ENCODE results near the gene FOS.

Gene FOS

DNA sequence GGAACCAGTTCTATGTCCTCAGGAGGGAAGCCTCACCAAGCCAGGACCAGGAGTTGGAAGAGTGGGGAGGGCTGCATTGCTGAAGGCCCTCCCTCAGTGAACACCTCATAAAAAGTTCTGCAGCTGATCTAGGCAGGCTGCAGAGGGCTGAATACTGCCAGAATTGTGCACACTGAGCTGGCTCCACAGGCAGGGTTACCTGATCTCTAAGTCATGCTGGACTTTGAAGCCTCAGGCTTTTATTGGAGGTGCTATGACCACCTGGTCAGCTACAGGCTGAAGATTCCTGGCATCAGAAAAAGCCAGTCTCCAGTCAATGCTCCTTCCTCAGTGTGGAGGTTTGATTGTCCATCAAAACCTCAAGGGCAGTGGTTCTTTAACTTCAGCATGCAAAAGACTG lies 39.7 kb downstream of the FOS start:
- no peaks in the 10 kb centered on the region for H3K36me3 ChIP-seq
- no peaks in the 10 kb centered on the region for H3K27me3 ChIP-seq (ENCODE audit: insufficient read depth, low read depth, severe bottlenecking)
- TF ChIP-seq, protein P1, sequence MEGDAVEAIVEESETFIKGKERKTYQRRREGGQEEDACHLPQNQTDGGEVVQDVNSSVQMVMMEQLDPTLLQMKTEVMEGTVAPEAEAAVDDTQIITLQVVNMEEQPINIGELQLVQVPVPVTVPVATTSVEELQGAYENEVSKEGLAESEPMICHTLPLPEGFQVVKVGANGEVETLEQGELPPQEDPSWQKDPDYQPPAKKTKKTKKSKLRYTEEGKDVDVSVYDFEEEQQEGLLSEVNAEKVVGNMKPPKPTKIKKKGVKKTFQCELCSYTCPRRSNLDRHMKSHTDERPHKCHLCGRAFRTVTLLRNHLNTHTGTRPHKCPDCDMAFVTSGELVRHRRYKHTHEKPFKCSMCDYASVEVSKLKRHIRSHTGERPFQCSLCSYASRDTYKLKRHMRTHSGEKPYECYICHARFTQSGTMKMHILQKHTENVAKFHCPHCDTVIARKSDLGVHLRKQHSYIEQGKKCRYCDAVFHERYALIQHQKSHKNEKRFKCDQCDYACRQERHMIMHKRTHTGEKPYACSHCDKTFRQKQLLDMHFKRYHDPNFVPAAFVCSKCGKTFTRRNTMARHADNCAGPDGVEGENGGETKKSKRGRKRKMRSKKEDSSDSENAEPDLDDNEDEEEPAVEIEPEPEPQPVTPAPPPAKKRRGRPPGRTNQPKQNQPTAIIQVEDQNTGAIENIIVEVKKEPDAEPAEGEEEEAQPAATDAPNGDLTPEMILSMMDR (IDR thresholded peaks at IDR 0.05; ENCODE audit: low read depth, low read length) = no peak
- DNase-seq = no peak
- no peak overlapping the region for H3K27ac ChIP-seq
- H3K9me3 ChIP-seq (ENCODE audit: severe bottlenecking) = no peaks in the 10 kb centered on the region
- H3K4me3 ChIP-seq (ENCODE audit: low read depth, low read length) = no peak overlapping the region

DNA sequence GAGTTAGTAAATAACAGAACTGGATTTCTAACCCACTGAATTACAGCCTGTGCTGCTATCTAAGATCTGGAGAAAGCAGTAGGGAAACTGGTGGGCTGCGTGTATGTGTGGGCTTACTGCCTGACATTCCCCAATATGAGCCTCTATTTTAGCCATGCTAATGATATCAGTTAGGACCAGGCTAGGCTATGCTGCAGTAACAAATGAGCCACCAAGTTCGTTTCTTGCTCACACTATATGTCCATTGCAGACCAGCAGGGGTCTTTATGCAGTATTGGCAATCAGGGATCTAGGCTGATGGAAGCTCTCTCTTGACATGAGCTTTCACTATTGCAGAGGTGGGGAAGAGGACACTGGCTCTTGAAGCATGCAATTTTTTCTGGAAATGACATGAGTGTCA lies 40.4 kb downstream of the FOS start:
- H3K36me3 ChIP-seq = no peaks in the 10 kb centered on the region
- H3K27ac ChIP-seq = no peak overlapping the region
- no peaks in the 10 kb centered on the region for H3K27me3 ChIP-seq (ENCODE audit: insufficient read depth, low read depth, severe bottlenecking)
- TF ChIP-seq, protein P1 (IDR thresholded peaks at IDR 0.05; ENCODE audit: low read depth, low read length) = no peak
- H3K4me3 ChIP-seq (ENCODE audit: low read depth, low read length) = no peak overlapping the region
- no peaks in the 10 kb centered on the region for H3K9me3 ChIP-seq (ENCODE audit: severe bottlenecking)
- DNase-seq = no peak

DNA sequence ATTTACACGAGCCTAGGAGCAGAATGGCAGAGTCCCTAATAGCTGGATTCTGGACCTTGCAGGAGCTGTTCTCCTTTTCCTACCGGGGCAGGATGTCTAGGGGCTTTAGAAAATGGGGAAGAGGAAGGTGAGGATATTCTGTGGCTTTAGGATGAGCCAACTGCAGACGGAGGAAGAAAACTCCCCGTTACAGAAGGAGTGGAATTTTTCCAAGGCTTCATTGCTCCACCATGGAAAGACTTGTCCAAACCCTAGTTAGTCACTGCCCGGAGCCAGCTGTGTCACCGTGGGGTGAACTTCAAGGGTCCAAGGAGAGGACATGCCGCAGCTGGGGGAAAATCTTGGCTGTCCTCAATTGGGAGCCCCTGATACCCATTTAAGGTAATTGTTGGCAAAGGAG lies 41.6 kb downstream of the FOS start:
- H3K27ac ChIP-seq = no peak overlapping the region
- no peaks in the 10 kb centered on the region for H3K9me3 ChIP-seq (ENCODE audit: severe bottlenecking)
- DNase-seq = no peak
- TF ChIP-seq, protein P1 (IDR thresholded peaks at IDR 0.05; ENCODE audit: low read depth, low read length) = no peak
- no peaks in the 10 kb centered on the region for H3K27me3 ChIP-seq (ENCODE audit: insufficient read depth, low read depth, severe bottlenecking)
- no peaks in the 10 kb centered on the region for H3K36me3 ChIP-seq
- H3K4me3 ChIP-seq (ENCODE audit: low read depth, low read length) = no peak overlapping the region

DNA sequence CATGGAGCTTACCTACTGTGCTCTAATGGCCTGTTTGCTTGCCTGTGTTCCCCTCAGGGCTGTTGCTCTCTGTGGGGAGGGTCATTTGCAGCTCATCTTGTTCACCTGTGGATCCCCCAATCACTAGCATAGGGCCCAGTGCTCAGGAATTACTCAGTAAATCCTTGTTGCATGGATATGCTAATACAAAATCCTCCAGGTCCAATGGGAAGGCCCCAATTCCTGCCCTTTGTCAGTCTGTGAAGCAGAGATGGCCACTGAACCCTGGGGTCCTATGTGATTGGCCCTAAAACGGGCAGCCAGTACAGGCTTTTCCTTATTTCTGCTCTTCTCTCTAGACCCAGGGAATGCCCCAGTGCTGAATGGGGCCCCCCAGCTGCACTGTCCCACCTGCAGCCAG lies 44.1 kb downstream of the FOS start:
- Histone ChIP-seq H3K4me3 (ENCODE audit: low read depth, low read length) (no peak overlapping the region), H3K27ac (no peak overlapping the region), H3K9me3 (ENCODE audit: severe bottlenecking) (no peaks in the 10 kb centered on the region), H3K36me3 (no peaks in the 10 kb centered on the region), H3K27me3 (ENCODE audit: insufficient read depth, low read depth, severe bottlenecking) (no peaks in the 10 kb centered on the region)
- TF ChIP-seq, protein P1 (IDR thresholded peaks at IDR 0.05; ENCODE audit: low read depth, low read length) = no peak
- DNase-seq = no peak

DNA sequence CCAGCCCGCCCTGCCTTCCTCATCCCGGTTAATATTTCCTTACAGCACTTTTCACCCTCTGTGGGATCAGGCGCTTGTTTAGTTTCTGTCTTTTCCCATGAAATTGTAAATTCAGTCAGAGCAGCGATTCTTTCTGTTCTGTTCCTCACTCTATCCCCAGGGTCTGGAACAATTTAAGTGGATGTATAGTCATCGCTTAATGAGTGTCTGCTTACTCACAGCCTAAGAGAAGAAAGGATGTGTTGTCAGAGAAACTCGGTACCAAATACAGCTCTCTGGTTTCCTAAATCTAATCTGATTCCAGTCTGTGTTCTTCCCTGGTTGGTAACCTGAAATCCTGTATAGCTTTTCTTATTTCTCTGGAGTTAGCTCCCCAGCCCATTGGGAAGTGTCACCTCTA lies 44.9 kb downstream of the FOS start:
- Histone ChIP-seq H3K27me3 (ENCODE audit: insufficient read depth, low read depth, severe bottlenecking) (no peaks in the 10 kb centered on the region), H3K27ac (no peak overlapping the region), H3K9me3 (ENCODE audit: severe bottlenecking) (no peaks in the 10 kb centered on the region), H3K36me3 (no peaks in the 10 kb centered on the region), H3K4me3 (ENCODE audit: low read depth, low read length) (no peak overlapping the region)
- DNase-seq = no peak
- TF ChIP-seq, protein P1 (IDR thresholded peaks at IDR 0.05; ENCODE audit: low read depth, low read length) = no peak

DNA sequence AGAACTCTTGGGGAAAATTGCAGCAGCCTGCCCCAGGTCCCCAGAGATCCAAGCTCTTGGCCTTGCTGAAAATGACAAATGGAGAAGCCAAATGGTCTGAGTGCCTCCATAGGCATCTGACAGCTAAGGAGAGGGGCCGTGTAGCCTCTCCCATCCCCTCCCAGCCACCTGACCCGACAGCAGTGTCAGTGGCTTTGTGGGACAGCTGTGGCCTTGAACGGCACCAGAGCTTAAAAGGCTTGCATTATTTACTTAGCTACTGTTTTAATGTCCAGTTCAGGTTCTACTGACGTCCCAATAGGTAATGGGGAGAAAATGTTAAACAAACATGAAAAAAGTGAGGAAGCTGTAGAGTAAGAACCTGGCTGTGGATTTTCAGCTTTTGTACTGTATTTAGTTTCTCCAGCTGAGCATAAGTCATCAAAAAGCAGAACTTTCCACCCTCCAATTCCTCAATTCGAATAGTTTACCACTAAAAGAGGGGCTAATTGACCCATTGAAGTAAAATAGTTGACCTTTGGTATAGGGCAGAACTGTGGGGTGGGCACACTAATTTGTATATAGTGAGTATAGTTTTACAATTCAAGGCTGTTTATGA lies 50.0 kb downstream of the FOS start:
- DNase-seq = peak; percentile 49
- no peak overlapping the region for H3K27ac ChIP-seq
- TF ChIP-seq, protein P1 (IDR thresholded peaks at IDR 0.05; ENCODE audit: low read depth, low read length) = no peak

More for the DNA sequence above, 50.0 kb downstream of the FOS start:
- H3K36me3 ChIP-seq = no peaks in the 10 kb centered on the region
- no peak overlapping the region for H3K4me3 ChIP-seq (ENCODE audit: low read depth, low read length)
- no peaks in the 10 kb centered on the region for H3K9me3 ChIP-seq (ENCODE audit: severe bottlenecking)
- H3K27me3 ChIP-seq (ENCODE audit: insufficient read depth, low read depth, severe bottlenecking) = no peaks in the 10 kb centered on the region

All from WERI-Rb-1 (cell line).